ENCODE data around the gene OXNAD1. TPM values are rescaled to one million over a fixed set of nuclear protein-coding genes. Genes with fewer than 3 reads are reported as not detected.

Gene OXNAD1
- total RNA-seq, 2 experiments from 2014 or later, result 44.9 to 47.4 TPM

- H3K4me3 Mint-ChIP-seq, result no peak overlapping the region
- H3K27me3 Mint-ChIP-seq, result no peaks in the 10 kb centered on the region
- ATAC-seq, result no peak
- CTCF ChIA-PET, result no interaction called here
- no peak for DNase-seq
- H3K4me1 Mint-ChIP-seq, result peaks cover 17% of the 10 kb centered on the region
- peaks cover 81% of the 10 kb centered on the region for H3K36me3 Mint-ChIP-seq
- H3K27ac Mint-ChIP-seq, result no peak overlapping the region
- H3K9me3 Mint-ChIP-seq (ENCODE audit: low read depth), result peaks cover 7% of the 10 kb centered on the region
Measured at GRCh38 chr3:16331319-16331883, 66.4 kb downstream of the OXNAD1 start.

- Mint-ChIP-seq H3K4me3 (no peak overlapping the region), H3K9me3 (ENCODE audit: low read depth) (peaks cover 7% of the 10 kb centered on the region), H3K27ac (no peak overlapping the region), H3K27me3 (no peaks in the 10 kb centered on the region), H3K36me3 (peaks cover 75% of the 10 kb centered on the region), H3K4me1 (peaks cover 24% of the 10 kb centered on the region)
- DNase-seq, result no peak
- no peak for ATAC-seq
- CTCF ChIA-PET, result interaction anchor here (1.2 to 1.5 kb wide), 3 partner anchors 10 to 44 kb away, joined by 3 to 5 read pairs (median 4); no protein-coding TSS in a partner anchor
Measured at GRCh38 chr3:16332904-16333426, 68.0 kb downstream of the OXNAD1 start.

- no peak for DNase-seq
- H3K36me3 Mint-ChIP-seq, result peaks cover 73% of the 10 kb centered on the region
- H3K9me3 Mint-ChIP-seq (ENCODE audit: low read depth), result peaks cover 7% of the 10 kb centered on the region
- ATAC-seq, result no peak
- H3K27ac Mint-ChIP-seq, result peak overlapping the region; percentile 21
- peaks cover 41% of the 10 kb centered on the region for H3K4me1 Mint-ChIP-seq
- H3K4me3 Mint-ChIP-seq, result no peak overlapping the region
- H3K27me3 Mint-ChIP-seq, result no peaks in the 10 kb centered on the region
- CTCF ChIA-PET, result interaction anchor here (1.1 to 1.7 kb wide), 2 partner anchors 15 to 30 kb away, joined by 3 to 6 read pairs; no protein-coding TSS in a partner anchor
Measured at GRCh38 chr3:16334909-16335308, 69.9 kb downstream of the OXNAD1 start.

- no peaks in the 10 kb centered on the region for H3K27me3 Mint-ChIP-seq
- peaks cover 7% of the 10 kb centered on the region for H3K9me3 Mint-ChIP-seq (ENCODE audit: low read depth)
- no peak overlapping the region for H3K27ac Mint-ChIP-seq
- ATAC-seq (no peak), DNase-seq (no peak)
- CTCF ChIA-PET, result interaction anchor here (1.1 kb wide), 1 partner anchor 29 kb away, joined by 3 read pairs; no protein-coding TSS in a partner anchor
- H3K36me3 Mint-ChIP-seq, result peaks cover 73% of the 10 kb centered on the region
- no peak overlapping the region for H3K4me3 Mint-ChIP-seq
- H3K4me1 Mint-ChIP-seq, result peaks cover 45% of the 10 kb centered on the region
Measured at GRCh38 chr3:16335333-16335732, 70.3 kb downstream of the OXNAD1 start.

- no peak for DNase-seq
- H3K27me3 Mint-ChIP-seq, result no peaks in the 10 kb centered on the region
- H3K4me1 Mint-ChIP-seq, result peaks cover 45% of the 10 kb centered on the region
- H3K4me3 Mint-ChIP-seq, result no peak overlapping the region
- peaks cover 7% of the 10 kb centered on the region for H3K9me3 Mint-ChIP-seq (ENCODE audit: low read depth)
- H3K27ac Mint-ChIP-seq, result peak overlapping the region; percentile 60
- H3K36me3 Mint-ChIP-seq, result peaks cover 70% of the 10 kb centered on the region
- ATAC-seq, result no peak
- CTCF ChIA-PET, result interaction anchor here (1.2 to 1.4 kb wide), 2 partner anchors 47 to 68 kb away, joined by 3 to 8 read pairs; no protein-coding TSS in a partner anchor
Measured at GRCh38 chr3:16335772-16336645, 71.0 kb downstream of the OXNAD1 start.

GRCh38 chr3:16336825-16337224 is 71.8 kb downstream of the OXNAD1 start:
- ATAC-seq, result no peak
- Mint-ChIP-seq H3K27ac (peak overlapping the region; percentile 60), H3K4me1 (peaks cover 45% of the 10 kb centered on the region), H3K4me3 (no peak overlapping the region), H3K36me3 (peaks cover 65% of the 10 kb centered on the region), H3K9me3 (ENCODE audit: low read depth) (peaks cover 3% of the 10 kb centered on the region), H3K27me3 (no peaks in the 10 kb centered on the region)
- CTCF ChIA-PET, result interaction anchor here (1.2 to 1.4 kb wide), 2 partner anchors 48 to 68 kb away, joined by 3 to 8 read pairs; no protein-coding TSS in a partner anchor
- DNase-seq, result no peak

GRCh38 chr3:16337856-16338540 is 73.0 kb downstream of the OXNAD1 start:
- DNase-seq (peak; percentile 90), ATAC-seq (peak; percentile 93)
- Mint-ChIP-seq H3K4me1 (peaks cover 44% of the 10 kb centered on the region), H3K36me3 (peaks cover 54% of the 10 kb centered on the region), H3K27ac (peak overlapping the region; percentile 74), H3K9me3 (ENCODE audit: low read depth) (no peaks in the 10 kb centered on the region), H3K4me3 (peak overlapping the region; percentile 12), H3K27me3 (no peaks in the 10 kb centered on the region)
- CTCF ChIA-PET, result interaction anchor here (0.8 to 2.2 kb wide), 8 partner anchors 10 to 174 kb away, joined by 3 to 12 read pairs (median 4); no protein-coding TSS in a partner anchor

- CTCF ChIA-PET, result interaction anchor here (0.6 to 2.2 kb wide), 9 partner anchors 9 to 173 kb away, joined by 3 to 12 read pairs (median 4); no protein-coding TSS in a partner anchor
- no peaks in the 10 kb centered on the region for H3K9me3 Mint-ChIP-seq (ENCODE audit: low read depth)
- peak; percentile 48 for DNase-seq
- peaks cover 59% of the 10 kb centered on the region for H3K36me3 Mint-ChIP-seq
- H3K4me3 Mint-ChIP-seq, result no peak overlapping the region
- peaks cover 49% of the 10 kb centered on the region for H3K4me1 Mint-ChIP-seq
- peak overlapping the region; percentile 74 for H3K27ac Mint-ChIP-seq
- H3K27me3 Mint-ChIP-seq, result no peaks in the 10 kb centered on the region
- ATAC-seq, result peak; percentile 35
Measured at GRCh38 chr3:16338999-16339398, 74.0 kb downstream of the OXNAD1 start.

- CTCF ChIA-PET, result no interaction called here
- no peak overlapping the region for H3K4me3 Mint-ChIP-seq
- peaks cover 27% of the 10 kb centered on the region for H3K4me1 Mint-ChIP-seq
- H3K27ac Mint-ChIP-seq, result no peak overlapping the region
- no peak for DNase-seq
- H3K27me3 Mint-ChIP-seq, result no peaks in the 10 kb centered on the region
- no peak for ATAC-seq
- peaks cover 62% of the 10 kb centered on the region for H3K36me3 Mint-ChIP-seq
- no peaks in the 10 kb centered on the region for H3K9me3 Mint-ChIP-seq (ENCODE audit: low read depth)
Measured at GRCh38 chr3:16343101-16343500, 78.1 kb downstream of the OXNAD1 start.

- Mint-ChIP-seq H3K27me3 (no peaks in the 10 kb centered on the region), H3K4me1 (peaks cover 10% of the 10 kb centered on the region)
- CTCF ChIA-PET, result no interaction called here
Measured at GRCh38 chr3:16346413-16347081, 81.5 kb downstream of the OXNAD1 start.

GRCh38 chr3:16347548-16347947 is 82.5 kb downstream of the OXNAD1 start:
- Mint-ChIP-seq H3K27me3 (no peaks in the 10 kb centered on the region), H3K27ac (peak overlapping the region; percentile 25), H3K9me3 (ENCODE audit: low read depth) (no peaks in the 10 kb centered on the region), H3K36me3 (peaks cover 72% of the 10 kb centered on the region), H3K4me1 (peaks cover 12% of the 10 kb centered on the region), H3K4me3 (no peak overlapping the region)
- CTCF ChIA-PET, result interaction anchor here (1.1 kb wide), 1 partner anchor 9 kb away, joined by 4 read pairs; no protein-coding TSS in a partner anchor
- ATAC-seq, result no peak
- no peak for DNase-seq

More at GRCh38 chr3:16346413-16347081, 81.5 kb downstream of the OXNAD1 start:
- no peak for ATAC-seq
- Mint-ChIP-seq H3K9me3 (ENCODE audit: low read depth) (no peaks in the 10 kb centered on the region), H3K4me3 (no peak overlapping the region), H3K36me3 (peaks cover 69% of the 10 kb centered on the region), H3K27ac (peak overlapping the region; percentile 48)
- no peak for DNase-seq

- CTCF ChIA-PET, result no interaction called here
Measured at GRCh38 chr3:16349986-16350596, 85.1 kb downstream of the OXNAD1 start.

More at GRCh38 chr3:16349986-16350596, 85.1 kb downstream of the OXNAD1 start:
- Mint-ChIP-seq H3K4me3 (no peak overlapping the region), H3K27ac (no peak overlapping the region), H3K27me3 (no peaks in the 10 kb centered on the region), H3K9me3 (ENCODE audit: low read depth) (no peaks in the 10 kb centered on the region), H3K36me3 (peaks cover 63% of the 10 kb centered on the region), H3K4me1 (peaks cover 12% of the 10 kb centered on the region)
- DNase-seq (no peak), ATAC-seq (no peak)

All from activated CD8-positive, alpha-beta memory T cell treated with anti-CD3 and anti-CD28 coated beads, Interleukin-2, amount 10 ng/mL, durations not matched to agents 7 days and 5 days (primary cell).